ENCODE data around the gene LRRC27.

Gene LRRC27

DNA sequence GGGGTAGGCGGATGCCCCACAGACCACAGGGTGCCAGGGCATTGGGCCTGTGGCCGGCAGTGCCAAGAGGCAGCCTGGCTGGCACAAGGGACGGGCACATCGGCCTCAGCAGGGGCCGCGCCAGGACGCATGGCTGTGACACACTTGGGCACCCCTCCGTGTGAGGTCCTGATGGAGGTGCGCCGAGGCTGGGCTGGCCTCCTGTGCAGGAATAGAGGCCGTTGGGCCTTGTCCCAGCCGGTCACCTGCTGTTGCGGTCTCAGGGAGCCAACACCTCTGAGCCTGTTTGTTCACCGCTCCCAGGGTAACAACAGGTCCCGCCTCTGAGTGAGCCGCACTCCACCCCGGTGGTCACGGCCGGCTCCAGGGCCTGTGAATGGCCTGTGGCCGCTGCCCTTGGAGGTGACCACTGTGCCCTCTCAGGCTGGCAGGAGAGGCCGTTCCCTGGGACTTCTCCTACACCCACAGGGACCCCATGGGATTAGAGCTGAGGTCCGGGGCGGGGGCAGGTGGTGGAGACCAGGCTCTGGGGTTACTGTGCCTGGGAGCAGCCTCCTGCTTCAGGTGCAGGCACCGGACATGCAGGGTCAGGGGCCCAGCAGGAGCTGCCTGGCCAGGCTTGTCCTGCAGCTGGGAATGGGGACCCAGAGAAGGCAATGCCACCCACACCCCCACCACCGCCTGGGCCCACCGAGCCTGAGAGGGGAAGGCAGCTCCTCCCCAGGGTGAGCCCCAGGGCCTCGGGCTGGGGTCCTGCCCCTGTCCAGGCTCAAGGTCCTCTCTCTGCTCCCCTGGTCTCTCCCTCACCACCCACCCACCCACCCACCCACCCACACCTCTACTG is 77.1 kb downstream of the LRRC27 start:
- no peak for DNase-seq (ENCODE audit: low read depth)
- H3K4me3 ChIP-seq (ENCODE audit: low read length) = peak overlapping the region; percentile 31
- TF ChIP-seq, protein P1, sequence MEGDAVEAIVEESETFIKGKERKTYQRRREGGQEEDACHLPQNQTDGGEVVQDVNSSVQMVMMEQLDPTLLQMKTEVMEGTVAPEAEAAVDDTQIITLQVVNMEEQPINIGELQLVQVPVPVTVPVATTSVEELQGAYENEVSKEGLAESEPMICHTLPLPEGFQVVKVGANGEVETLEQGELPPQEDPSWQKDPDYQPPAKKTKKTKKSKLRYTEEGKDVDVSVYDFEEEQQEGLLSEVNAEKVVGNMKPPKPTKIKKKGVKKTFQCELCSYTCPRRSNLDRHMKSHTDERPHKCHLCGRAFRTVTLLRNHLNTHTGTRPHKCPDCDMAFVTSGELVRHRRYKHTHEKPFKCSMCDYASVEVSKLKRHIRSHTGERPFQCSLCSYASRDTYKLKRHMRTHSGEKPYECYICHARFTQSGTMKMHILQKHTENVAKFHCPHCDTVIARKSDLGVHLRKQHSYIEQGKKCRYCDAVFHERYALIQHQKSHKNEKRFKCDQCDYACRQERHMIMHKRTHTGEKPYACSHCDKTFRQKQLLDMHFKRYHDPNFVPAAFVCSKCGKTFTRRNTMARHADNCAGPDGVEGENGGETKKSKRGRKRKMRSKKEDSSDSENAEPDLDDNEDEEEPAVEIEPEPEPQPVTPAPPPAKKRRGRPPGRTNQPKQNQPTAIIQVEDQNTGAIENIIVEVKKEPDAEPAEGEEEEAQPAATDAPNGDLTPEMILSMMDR (IDR thresholded peaks at IDR 0.05; ENCODE audit: insufficient read depth, low read depth, low read length, missing control alignments) = no peak

DNA sequence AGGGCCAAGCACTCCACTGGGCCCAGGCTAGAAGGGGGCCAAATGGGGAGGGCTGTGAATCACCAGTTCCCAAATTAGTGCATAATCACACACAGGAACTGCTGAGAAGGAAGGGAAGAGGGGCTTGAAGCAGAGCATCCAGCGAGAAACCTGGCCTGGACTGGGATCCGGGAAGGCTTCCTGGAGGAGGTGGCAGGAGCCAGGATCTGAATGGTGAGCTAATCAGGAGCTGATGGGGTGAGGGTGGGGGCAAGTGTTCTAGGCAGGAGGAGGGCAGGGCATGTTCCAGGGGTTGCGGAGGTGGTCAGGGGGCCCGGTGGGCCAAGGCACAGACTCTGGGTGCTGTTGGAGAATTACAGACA is 77.7 kb downstream of the LRRC27 start:
- no peak for DNase-seq (ENCODE audit: low read depth)
- TF ChIP-seq, protein P1 (IDR thresholded peaks at IDR 0.05; ENCODE audit: insufficient read depth, low read depth, low read length, missing control alignments) = no peak
- H3K4me3 ChIP-seq (ENCODE audit: low read length) = no peak overlapping the region

DNA sequence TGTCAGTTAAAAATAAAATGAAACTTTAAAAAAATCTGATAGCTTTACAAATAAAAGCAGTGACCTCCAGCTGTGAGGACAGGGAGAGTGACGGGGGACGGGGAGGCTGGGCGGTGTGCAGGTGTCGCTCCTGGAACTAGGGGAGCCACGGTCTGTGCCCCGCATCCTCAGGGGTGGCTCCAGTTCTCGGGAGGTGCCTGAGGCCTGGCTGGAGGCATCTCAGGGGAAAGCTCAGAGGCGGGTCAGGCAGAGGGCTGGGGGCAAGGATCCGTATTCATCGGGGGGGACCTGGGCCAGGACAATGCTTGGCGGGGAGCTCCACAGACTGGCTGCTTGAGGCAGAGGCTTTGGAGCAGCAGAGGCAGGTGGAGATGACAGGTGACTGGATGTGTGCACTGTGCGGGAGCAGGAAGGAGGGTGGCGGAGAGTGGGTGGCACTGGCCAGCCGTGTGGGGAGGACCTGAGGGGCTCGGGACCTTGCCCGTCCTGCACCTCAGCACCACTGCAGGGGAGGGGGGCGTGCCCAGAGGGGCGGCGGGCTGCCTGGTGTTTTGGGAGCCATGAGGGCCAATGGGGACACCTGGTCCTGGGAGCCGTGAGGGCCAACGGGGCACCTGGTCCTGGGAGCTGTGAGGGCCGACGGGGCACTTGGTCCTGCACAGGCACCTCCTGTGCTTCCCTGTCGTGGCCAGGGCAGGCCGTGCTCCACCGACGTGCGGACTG is 78.2 kb downstream of the LRRC27 start:
- no peak for DNase-seq (ENCODE audit: low read depth)
- no peak overlapping the region for H3K4me3 ChIP-seq (ENCODE audit: low read length)
- TF ChIP-seq, protein P1 (IDR thresholded peaks at IDR 0.05; ENCODE audit: insufficient read depth, low read depth, low read length, missing control alignments) = no peak

DNA sequence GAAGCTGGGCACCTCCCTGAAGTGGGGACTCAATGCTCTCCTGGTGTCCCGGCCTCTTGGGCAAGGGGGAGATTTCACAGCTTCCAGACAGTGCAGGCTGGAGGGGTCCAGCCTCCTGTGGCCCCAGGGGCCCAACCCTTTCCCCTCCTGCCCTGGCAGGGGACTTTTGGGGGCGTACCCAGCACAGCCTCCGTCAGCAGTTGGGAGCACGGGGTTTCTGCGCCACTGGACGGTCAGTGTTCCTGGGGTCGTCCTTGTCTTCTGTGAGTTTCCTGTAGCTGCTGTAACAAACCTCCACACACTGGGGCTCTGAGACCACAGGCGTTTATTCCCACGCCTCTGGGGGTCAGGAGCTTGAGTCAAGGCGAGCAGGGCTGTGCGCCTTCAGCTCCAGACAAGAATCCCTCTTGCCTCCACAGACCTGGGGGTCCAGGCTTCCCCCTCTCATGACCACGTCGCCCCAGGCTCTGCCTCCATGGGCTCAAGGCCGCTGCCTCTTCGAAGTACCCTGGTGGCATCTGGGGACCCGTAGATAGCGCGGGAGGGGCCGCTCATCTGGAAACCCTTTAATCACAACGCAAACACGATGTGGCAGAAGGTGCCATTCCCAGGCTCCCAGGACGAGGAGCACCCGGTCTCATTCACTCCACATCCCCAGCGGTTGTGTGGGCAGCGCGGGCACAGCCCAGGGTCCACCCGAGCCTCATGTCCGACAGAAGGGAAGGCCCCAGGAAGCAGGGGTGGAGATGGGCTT is 79.0 kb downstream of the LRRC27 start:
- no peak overlapping the region for H3K4me3 ChIP-seq (ENCODE audit: low read length)
- TF ChIP-seq, protein P1 (IDR thresholded peaks at IDR 0.05; ENCODE audit: insufficient read depth, low read depth, low read length, missing control alignments) = no peak

DNA sequence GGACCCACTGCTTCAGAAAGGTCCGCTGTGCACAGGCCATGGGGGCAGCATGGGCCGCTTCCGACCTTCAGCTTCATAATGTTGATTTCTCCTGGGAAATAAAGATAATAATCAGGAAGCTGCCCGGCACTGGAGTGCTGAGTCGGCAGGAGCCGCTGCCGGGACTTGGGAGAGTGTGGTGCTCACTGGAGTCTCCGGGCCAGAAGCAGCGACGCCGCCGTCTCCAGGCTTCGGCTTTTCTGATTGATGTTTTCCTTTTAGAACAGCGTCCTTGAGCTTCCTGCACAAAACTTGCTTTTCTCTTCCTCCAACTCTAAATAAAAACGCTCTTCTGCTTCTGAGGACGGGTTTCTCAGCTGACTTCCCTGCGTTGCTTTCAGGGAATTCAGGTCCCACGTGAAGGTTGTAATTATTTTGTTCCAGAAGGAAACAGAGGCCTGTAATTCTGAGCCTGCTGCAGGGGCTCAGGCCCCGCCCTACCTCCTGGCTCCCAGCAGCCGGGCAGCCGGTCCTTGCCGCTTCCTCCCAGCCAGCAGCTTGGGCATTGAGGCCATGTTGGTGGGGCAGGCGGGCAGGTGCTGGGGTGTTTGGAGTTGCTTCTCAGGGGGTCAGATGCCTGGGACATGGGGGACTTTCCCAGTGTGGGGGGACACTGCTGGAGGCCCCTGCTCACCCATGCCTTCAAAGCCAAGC is 79.7 kb downstream of the LRRC27 start:
- TF ChIP-seq, protein P1 (IDR thresholded peaks at IDR 0.05; ENCODE audit: insufficient read depth, low read depth, low read length, missing control alignments) = no peak
- peak; percentile 28 for DNase-seq (ENCODE audit: low read depth)
- no peak overlapping the region for H3K4me3 ChIP-seq (ENCODE audit: low read length)

More for the DNA sequence above, 79.0 kb downstream of the LRRC27 start:
- no peak for DNase-seq (ENCODE audit: low read depth)
